Endothelial cell (in vitro differentiated cells): Measurements from ENCODE around the gene KLHL15. TPM values are rescaled to one million over a fixed set of nuclear protein-coding genes. Genes with fewer than 3 reads are reported as not detected.

ENCODE experiments used
- DNase-seq: peaks from one replicate; pipeline ENCODE4 v3.0.0; 2021; ENCODE audit warnings: low spot score
- H3K27ac Mint-ChIP-seq: one replicate; pipeline ENCODE4 v1.8.0; 2021; ENCODE audit warnings: mixed read lengths, inconsistent platforms; ENCODE audit not compliant: unreplicated experiment
- H3K27me3 Mint-ChIP-seq: one replicate; pipeline ENCODE4 v1.8.0; 2021; ENCODE audit warnings: mild to moderate bottlenecking, moderate library complexity, mixed read lengths, inconsistent platforms; ENCODE audit not compliant: unreplicated experiment
- H3K36me3 Mint-ChIP-seq: one replicate; pipeline ENCODE4 v1.8.0; 2021; ENCODE audit warnings: mild to moderate bottlenecking, low read depth, mixed read lengths, inconsistent platforms; ENCODE audit not compliant: unreplicated experiment
- H3K4me1 Mint-ChIP-seq: one replicate; pipeline ENCODE4 v1.8.0; 2021; ENCODE audit warnings: mild to moderate bottlenecking, mixed read lengths, inconsistent platforms; ENCODE audit not compliant: unreplicated experiment
- H3K4me3 Mint-ChIP-seq: one replicate; pipeline ENCODE4 v1.8.0; 2021; ENCODE audit warnings: mild to moderate bottlenecking, mixed read lengths, inconsistent platforms; ENCODE audit not compliant: unreplicated experiment
- H3K9me3 Mint-ChIP-seq: one replicate; pipeline ENCODE4 v1.8.0; 2021; ENCODE audit warnings: mixed read lengths, inconsistent platforms; ENCODE audit not compliant: unreplicated experiment
- CTCF ChIP-seq: fragments of 200-600 bp; sonication (generic); IDR thresholded peaks from one replicate; pipeline ENCODE4 v1.5.0; 2021; ENCODE audit warnings: antibody characterized with exemption; ENCODE audit not compliant: unreplicated experiment
- total RNA-seq: library from RNA; stranded (reverse); fragmentation: NEBNext Ultra II Directional; extraction: Animal tissue kit (Norgen Biotek cat#: 25700); gene quantifications from one replicate; pipeline ENCODE4 v1.2.1, GENCODE V29; 2021; ENCODE audit not compliant: unreplicated experiment

The KLHL15 gene
- total RNA-seq, 1 donor from 2014 or later = 5.6 TPM

DNA sequence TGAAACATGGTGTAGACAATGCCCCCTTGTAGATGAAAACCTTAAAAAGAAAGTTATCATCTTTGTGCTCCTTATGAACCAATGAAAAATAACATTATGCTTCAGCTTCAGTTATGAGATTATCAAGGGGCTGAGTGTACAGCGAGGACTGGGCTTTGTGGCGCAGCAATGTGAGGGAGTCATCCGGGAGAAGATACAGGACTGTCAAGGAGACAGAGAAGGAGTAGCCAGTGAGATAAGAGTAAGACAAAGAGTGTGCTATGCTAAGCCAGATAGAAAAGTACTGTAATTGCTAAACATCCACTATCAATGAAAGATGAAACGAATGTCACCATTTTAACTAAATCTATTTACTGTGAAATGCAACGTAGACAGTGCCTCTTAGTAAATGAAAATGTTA, 3.6 kb upstream of the KLHL15 start:
- peaks cover 14% of the 10 kb centered on the region for H3K4me1 Mint-ChIP-seq
- peaks cover 4% of the 10 kb centered on the region for H3K27me3 Mint-ChIP-seq

GRCh38 chrX:24027985-24028384, 999 bp upstream of the KLHL15 start:
- Mint-ChIP-seq H3K4me3 (no peak overlapping the region), H3K36me3 (peaks cover 3% of the 10 kb centered on the region), H3K27ac (no peak overlapping the region), H3K4me1 (peaks cover 14% of the 10 kb centered on the region), H3K27me3 (peaks cover 4% of the 10 kb centered on the region), H3K9me3 (no peaks in the 10 kb centered on the region)
- DNase-seq = no peak
- no peak for TF ChIP-seq CTCF

More for the DNA sequence above, 3.6 kb upstream of the KLHL15 start:
- peak overlapping the region; percentile 10 for H3K27ac Mint-ChIP-seq
- no peaks in the 10 kb centered on the region for H3K9me3 Mint-ChIP-seq
- DNase-seq = no peak
- peaks cover 3% of the 10 kb centered on the region for H3K36me3 Mint-ChIP-seq
- H3K4me3 Mint-ChIP-seq = no peak overlapping the region
- no peak for TF ChIP-seq CTCF

GRCh38 chrX:24026432-24026831, 554 bp downstream of the KLHL15 start:
- Mint-ChIP-seq H3K4me1 (peaks cover 14% of the 10 kb centered on the region), H3K9me3 (no peaks in the 10 kb centered on the region), H3K27me3 (peaks cover 2% of the 10 kb centered on the region), H3K27ac (peak overlapping the region; percentile 97), H3K36me3 (peaks cover 3% of the 10 kb centered on the region), H3K4me3 (peak overlapping the region; percentile 92)
- TF ChIP-seq CTCF = no peak
- DNase-seq = no peak

DNA sequence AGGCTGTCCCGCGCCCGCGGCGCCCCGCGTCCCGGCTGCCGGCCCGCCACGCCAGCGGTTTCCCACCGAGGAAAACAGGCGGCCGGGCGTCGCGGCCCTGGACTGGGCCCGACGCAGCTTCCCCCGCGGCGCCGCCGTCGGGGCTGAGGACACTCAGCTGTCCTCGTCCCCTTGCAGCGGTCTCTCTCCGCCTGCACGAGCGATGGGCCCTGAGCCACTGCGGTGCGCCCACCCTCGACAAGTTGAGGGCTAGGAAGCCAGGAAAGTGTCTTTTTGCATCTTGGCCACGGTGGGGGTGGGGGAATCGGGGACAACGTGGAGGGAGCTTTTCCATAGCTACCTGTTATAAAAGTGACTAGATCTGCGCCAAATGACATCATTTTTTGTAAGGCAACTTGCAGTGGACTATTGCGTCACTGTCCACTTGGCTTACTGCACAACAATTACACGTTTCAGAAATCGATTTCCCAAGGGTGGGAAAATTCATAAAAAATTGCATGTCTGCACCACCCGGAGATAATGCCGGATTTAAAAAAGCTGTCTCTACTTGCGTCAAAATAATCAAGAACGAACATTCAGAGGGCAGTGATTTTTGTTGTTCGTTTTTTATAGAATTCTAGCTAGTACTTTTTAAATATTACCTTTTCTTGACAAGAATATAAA, 1.1 kb downstream of the KLHL15 start:
- H3K4me3 Mint-ChIP-seq = peak overlapping the region; percentile 92
- H3K27ac Mint-ChIP-seq = peak overlapping the region; percentile 97
- peaks cover 3% of the 10 kb centered on the region for H3K36me3 Mint-ChIP-seq
- H3K4me1 Mint-ChIP-seq = peaks cover 14% of the 10 kb centered on the region
- H3K27me3 Mint-ChIP-seq = peaks cover 2% of the 10 kb centered on the region
- no peaks in the 10 kb centered on the region for H3K9me3 Mint-ChIP-seq
- peak; percentile 6 for TF ChIP-seq CTCF
- no peak for DNase-seq
